GM12878 (cell line): Measurements from ENCODE around the gene SPSB3.

Source experiments
- ESRRA ChIP-seq: IDR thresholded peaks from 2 replicates; pipeline ENCODE4 v1.6.1; 2012; ENCODE audit warnings: mild to moderate bottlenecking, low read length, improper control_type of control experiment
- EZH2 ChIP-seq: IDR thresholded peaks from 2 replicates; pipeline ENCODE4 v1.6.1; 2012; ENCODE audit warnings: low read depth, mild to moderate bottlenecking, control low read depth, inconsistent platforms, low read length, borderline replicate concordance; ENCODE audit not compliant: control insufficient read depth
- HDAC2 ChIP-seq: fragments of 200-600 bp; sonication (generic); IDR thresholded peaks from 2 replicates; pipeline ENCODE4 v1.6.1; 2017
- NBN ChIP-seq: fragments of 450-650 bp; IDR thresholded peaks from 2 replicates; pipeline ENCODE4 v1.6.1; 2016
- POLR2AphosphoS2 ChIP-seq: IDR thresholded peaks from 2 replicates; pipeline ENCODE4 v1.6.1; 2011; ENCODE audit warnings: low read depth, mild to moderate bottlenecking, low read length, improper control_type of control experiment, moderate library complexity
- RFX5 ChIP-seq: IDR thresholded peaks from 2 replicates; pipeline ENCODE4 v1.6.1; 2011; ENCODE audit warnings: low read depth, low read length, improper control_type of control experiment
- SIX5 ChIP-seq: IDR thresholded peaks from 2 replicates; pipeline ENCODE4 v1.6.1; 2011; ENCODE audit warnings: mild to moderate bottlenecking, low read depth, low read length, moderate library complexity; ENCODE audit not compliant: severe bottlenecking
- ZNF207 ChIP-seq: fragments of 450-650 bp; IDR thresholded peaks from 2 replicates; pipeline ENCODE4 v1.6.1; 2014; ENCODE audit warnings: antibody characterized with exemption, mild to moderate bottlenecking, borderline replicate concordance
- TF ChIP-seq, protein P1 (sequence below), 3 experiments: IDR thresholded peaks in 2 of 3; conservative IDR thresholded peaks in 1 of 3; 2 replicates each; pipeline ENCODE4 v1.5.1; 2011; ENCODE audit warnings: low read depth in 3 of 3, low read length in 3 of 3, mild to moderate bottlenecking in 3 of 3, control low read depth in 2 of 3, moderate library complexity in 2 of 3, inconsistent platforms in 1 of 3, mixed read lengths in 1 of 3; ENCODE audit not compliant: control insufficient read depth in 2 of 3, insufficient read depth in 1 of 3; ENCODE audit errors: extremely low read depth in 1 of 3
- TF ChIP-seq, protein P2 (sequence below): IDR thresholded peaks from 2 replicates; pipeline ENCODE4 v1.6.1; 2012; ENCODE audit warnings: mild to moderate bottlenecking, low read depth, low read length

DNA sequence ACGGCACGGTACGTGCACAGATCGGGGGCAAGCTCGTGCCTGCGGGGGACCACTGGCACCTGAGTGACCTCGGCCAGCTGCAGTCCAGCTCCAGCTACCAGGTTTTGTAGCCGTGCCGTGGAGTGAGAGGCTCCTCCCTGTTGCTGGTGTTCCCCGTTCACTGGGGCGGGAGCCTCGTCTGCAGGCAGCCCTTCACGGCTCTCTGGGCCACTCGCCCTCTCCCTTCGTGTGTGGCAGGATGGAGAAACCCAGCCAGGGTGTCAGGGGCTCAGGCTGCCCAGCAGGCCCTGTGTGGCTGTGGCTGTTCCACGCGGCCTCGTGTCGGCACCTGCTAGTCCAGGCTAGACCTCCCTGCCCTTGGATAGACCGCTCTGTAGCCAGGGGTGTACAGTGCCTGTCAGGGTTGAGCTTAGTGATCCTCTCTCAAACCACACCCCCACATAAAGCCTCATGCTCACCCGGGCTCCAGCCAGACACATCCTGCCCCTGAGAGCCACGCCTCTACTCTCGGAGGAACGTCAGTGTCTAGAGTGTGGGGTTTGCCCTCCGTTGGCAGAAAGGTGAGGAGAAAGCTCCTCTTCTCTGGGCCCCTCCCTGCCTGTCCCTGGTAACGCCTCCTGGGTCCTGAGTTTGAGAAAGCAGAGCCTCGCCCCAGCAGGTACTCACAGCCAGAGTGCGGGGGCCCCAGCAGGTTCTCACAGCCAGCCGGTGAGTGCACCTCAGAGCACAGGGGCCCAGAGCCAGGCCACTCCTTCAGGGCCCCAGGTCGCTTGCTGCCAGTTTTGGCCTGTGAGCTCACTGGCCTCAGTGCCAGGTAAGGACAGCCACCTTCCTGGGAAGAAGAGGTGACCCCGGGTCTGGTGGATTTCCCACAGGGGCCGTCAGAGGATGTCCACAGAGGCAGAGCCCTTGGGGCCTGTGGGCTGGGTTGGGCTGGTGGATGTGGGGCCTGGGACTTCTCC, 38.7 kb downstream of the SPSB3 start:
- TF ChIP-seq SIX5 (no peak), ESRRA (no peak), HDAC2 (no peak), NBN (no peak), EZH2 (no peak), ZNF207 (no peak), RFX5 (no peak), POLR2AphosphoS2 (no peak)
- TF ChIP-seq, protein P1, sequence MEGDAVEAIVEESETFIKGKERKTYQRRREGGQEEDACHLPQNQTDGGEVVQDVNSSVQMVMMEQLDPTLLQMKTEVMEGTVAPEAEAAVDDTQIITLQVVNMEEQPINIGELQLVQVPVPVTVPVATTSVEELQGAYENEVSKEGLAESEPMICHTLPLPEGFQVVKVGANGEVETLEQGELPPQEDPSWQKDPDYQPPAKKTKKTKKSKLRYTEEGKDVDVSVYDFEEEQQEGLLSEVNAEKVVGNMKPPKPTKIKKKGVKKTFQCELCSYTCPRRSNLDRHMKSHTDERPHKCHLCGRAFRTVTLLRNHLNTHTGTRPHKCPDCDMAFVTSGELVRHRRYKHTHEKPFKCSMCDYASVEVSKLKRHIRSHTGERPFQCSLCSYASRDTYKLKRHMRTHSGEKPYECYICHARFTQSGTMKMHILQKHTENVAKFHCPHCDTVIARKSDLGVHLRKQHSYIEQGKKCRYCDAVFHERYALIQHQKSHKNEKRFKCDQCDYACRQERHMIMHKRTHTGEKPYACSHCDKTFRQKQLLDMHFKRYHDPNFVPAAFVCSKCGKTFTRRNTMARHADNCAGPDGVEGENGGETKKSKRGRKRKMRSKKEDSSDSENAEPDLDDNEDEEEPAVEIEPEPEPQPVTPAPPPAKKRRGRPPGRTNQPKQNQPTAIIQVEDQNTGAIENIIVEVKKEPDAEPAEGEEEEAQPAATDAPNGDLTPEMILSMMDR (IDR thresholded peaks at IDR 0.05 in 2 of 3, conservative IDR thresholded peaks at IDR 0.05 in 1 of 3; ENCODE audit: control insufficient read depth in 2 of 3, extremely low read depth in 1 of 3, insufficient read depth in 1 of 3, low read depth in 3 of 3, low read length in 3 of 3), result no peak
- TF ChIP-seq, protein P2, sequence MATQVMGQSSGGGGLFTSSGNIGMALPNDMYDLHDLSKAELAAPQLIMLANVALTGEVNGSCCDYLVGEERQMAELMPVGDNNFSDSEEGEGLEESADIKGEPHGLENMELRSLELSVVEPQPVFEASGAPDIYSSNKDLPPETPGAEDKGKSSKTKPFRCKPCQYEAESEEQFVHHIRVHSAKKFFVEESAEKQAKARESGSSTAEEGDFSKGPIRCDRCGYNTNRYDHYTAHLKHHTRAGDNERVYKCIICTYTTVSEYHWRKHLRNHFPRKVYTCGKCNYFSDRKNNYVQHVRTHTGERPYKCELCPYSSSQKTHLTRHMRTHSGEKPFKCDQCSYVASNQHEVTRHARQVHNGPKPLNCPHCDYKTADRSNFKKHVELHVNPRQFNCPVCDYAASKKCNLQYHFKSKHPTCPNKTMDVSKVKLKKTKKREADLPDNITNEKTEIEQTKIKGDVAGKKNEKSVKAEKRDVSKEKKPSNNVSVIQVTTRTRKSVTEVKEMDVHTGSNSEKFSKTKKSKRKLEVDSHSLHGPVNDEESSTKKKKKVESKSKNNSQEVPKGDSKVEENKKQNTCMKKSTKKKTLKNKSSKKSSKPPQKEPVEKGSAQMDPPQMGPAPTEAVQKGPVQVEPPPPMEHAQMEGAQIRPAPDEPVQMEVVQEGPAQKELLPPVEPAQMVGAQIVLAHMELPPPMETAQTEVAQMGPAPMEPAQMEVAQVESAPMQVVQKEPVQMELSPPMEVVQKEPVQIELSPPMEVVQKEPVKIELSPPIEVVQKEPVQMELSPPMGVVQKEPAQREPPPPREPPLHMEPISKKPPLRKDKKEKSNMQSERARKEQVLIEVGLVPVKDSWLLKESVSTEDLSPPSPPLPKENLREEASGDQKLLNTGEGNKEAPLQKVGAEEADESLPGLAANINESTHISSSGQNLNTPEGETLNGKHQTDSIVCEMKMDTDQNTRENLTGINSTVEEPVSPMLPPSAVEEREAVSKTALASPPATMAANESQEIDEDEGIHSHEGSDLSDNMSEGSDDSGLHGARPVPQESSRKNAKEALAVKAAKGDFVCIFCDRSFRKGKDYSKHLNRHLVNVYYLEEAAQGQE, result no peak
